GM10266 (cell line): ENCODE measurements around the gene SNAPC4.

Experiments
- DNase-seq: peaks from one replicate; pipeline ENCODE4 v3.0.0; 2012; ENCODE audit errors: extremely low spot score
- CTCF ChIP-seq: IDR thresholded peaks from 2 replicates; pipeline ENCODE4 v1.5.1; 2012; ENCODE audit warnings: mild to moderate bottlenecking, low read depth; ENCODE audit not compliant: control insufficient read depth, insufficient read depth; ENCODE audit errors: missing control alignments

SNAPC4 gene

DNA sequence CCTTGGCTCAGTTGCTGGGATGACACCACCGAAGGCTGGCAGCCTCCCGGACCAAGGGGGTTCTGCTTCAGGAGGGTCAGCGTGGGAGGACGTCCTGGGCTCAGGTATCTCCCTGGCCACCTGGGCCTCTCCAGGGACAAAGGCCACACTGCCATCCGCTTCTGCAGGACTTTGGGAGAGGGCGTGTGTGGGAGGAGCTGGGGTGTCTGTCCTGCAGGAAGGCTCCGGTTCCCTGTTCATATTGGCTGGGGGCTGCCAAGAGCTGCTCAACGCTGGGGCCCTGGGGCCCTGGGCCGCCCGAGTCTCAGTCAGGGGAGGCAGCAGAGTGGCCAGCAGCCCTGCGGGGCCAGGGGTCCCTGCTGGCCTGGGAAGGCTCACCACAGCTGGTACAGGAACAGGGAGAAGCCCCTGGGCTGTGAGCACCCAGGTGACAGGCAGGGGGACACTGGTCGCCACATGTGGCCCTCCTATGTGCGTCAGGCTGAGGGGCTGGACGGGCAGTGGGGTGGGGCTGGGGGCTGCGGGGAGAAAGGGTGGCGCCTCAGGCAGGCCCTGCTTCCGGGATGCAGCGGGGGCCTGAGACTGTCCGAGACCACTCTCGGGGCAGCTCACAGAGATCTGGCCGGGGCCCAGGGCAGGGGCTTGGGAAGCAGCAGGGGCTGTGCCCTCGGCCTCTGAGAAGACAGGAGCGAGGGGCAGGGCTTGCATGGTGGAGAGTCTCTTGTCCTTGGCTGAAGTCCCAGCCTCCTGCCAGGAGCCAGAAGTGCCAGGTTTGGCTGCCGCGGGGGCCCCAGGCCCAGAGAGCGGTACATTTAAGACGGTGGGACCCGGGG lies 21.6 kb downstream of the SNAPC4 start:
- no peak for DNase-seq
- TF ChIP-seq CTCF: no peak

DNA sequence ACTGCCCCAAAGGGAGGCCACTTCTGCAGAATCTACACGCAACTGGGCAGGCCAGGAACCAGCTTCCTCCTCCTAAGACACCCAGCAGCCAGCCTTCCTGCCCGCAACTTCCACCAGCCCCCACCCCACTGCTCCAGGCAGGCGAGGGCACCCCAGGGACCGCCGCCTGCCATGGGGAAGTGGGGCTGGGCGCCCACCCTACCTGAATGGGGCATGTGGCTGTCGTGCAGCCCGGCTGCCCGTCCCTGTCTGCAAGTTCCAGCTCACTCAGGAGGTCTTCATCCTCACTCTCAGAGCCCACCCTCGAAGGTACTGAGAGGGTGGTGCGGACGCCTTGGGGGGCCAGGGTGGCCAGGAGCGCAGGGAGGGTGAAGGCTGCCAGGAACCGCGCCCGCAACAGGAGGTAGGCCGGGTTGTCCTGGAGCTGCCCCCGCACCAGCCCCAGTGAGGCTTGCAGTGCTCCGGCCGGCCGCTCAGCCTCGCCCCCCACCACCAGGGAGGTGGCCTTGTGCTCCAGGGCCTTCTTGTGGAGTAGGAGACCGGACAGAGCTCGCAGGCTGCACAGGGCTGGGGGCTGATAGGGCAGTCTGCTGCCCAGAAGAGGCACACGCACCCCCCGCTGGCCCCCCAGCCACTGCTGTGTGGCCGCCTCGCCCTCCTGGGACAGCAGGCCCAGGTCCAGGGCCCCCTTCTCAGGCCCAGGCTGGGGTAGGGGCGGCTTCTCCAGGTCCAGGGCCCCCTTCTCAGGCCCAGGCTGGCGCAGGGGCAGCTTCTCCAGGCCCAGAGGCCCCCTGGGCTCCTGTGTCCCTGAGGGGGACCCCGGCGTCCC lies 22.4 kb downstream of the SNAPC4 start:
- DNase-seq: no peak
- no peak for TF ChIP-seq CTCF

- no peak for TF ChIP-seq CTCF
- no peak for DNase-seq
Measured at GRCh38 chr9:136376457-136376856, 23.5 kb downstream of the SNAPC4 start.

DNA sequence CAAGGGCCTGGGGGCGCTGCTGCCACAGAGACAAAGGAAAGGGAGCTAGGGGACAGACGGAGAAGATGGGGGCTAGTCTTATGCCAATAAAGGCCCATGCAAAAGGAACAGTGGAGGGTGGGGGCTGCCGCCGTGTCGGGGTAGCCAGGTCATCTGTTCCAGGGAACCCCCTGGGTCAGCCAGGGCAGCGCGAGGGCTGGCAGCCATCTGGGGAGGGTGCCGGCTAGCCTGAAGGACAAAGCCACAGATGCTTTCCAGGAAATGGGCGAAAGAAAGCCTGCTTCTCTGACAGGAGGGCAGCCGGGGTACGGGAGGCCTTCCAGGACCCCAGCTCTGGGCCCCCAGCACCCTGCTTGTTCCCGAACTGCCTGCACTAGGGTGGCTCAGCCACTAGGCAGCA lies 24.9 kb downstream of the SNAPC4 start:
- DNase-seq: no peak
- TF ChIP-seq CTCF: no peak

- no peak for DNase-seq
- TF ChIP-seq CTCF: no peak
Measured at GRCh38 chr9:136374183-136374575, 25.8 kb downstream of the SNAPC4 start.

- DNase-seq: no peak
- no peak for TF ChIP-seq CTCF
Measured at GRCh38 chr9:136373300-136374182, 26.4 kb downstream of the SNAPC4 start, which contains the start of gene CARD9. TSS of gene CARD9 (minus strand) at chr9:136373669. CDS start at chr9:136372078, 1,591 bp downstream.
